HepG2 (cell line): Measurements from ENCODE around the gene ATF6. TPM values are rescaled to one million over a fixed set of nuclear protein-coding genes. Genes with fewer than 3 reads are reported as not detected.

Source experiments
- CCDC6 ChIP-seq: sonication (generic); formaldehyde crosslinking; IDR thresholded peaks from 2 replicates; pipeline ENCODE4 v1.8.1; 2022; ENCODE audit warnings: mild to moderate bottlenecking, missing genetic modification reagents, moderate library complexity
- NRL ChIP-seq: sonication (generic); formaldehyde crosslinking; IDR thresholded peaks from 2 replicates; pipeline ENCODE4 v1.5.0; 2020; ENCODE audit warnings: missing genetic modification reagents, mild to moderate bottlenecking, moderate library complexity, borderline replicate concordance
- SRSF1 ChIP-seq: fragments of 200-400 bp; formaldehyde crosslinking; optimal IDR thresholded peaks from 2 replicates; pipeline ENCODE3; 2017; ENCODE audit warnings: mild to moderate bottlenecking, low read depth, low read length, moderate library complexity
- ZBTB20 ChIP-seq: sonication (generic); formaldehyde crosslinking; IDR thresholded peaks from 2 replicates; pipeline ENCODE4 v1.8.1; 2023; ENCODE audit warnings: missing genetic modification reagents, low read depth, mild to moderate bottlenecking, borderline replicate concordance
- ZBTB3 ChIP-seq: sonication (generic); formaldehyde crosslinking; IDR thresholded peaks from 2 replicates; pipeline ENCODE4 v1.4.0; 2020; ENCODE audit warnings: low read depth, mild to moderate bottlenecking, moderate library complexity, missing genetic modification reagents, borderline replicate concordance
- ZFP1 ChIP-seq: IDR thresholded peaks from 2 replicates; pipeline ENCODE4 v1.6.1; 2016
- ZMYM4 ChIP-seq: sonication (generic); formaldehyde crosslinking; IDR thresholded peaks from 2 replicates; pipeline ENCODE4 v1.8.1; 2023; ENCODE audit warnings: mild to moderate bottlenecking, missing genetic modification reagents
- ZNF253 ChIP-seq: sonication (generic); formaldehyde crosslinking; IDR thresholded peaks from 2 replicates; pipeline ENCODE4 v1.8.0; 2022; ENCODE audit warnings: mild to moderate bottlenecking, missing genetic modification reagents, borderline replicate concordance
- ZNF354B ChIP-seq: sonication (generic); formaldehyde crosslinking; IDR thresholded peaks from 2 replicates; pipeline ENCODE4 v1.8.0; 2022; ENCODE audit warnings: mild to moderate bottlenecking, missing genetic modification reagents
- ZNF382 ChIP-seq: sonication (generic); formaldehyde crosslinking; IDR thresholded peaks from 2 replicates; pipeline ENCODE4 v1.5.0; 2020; ENCODE audit warnings: missing genetic modification reagents, mild to moderate bottlenecking, borderline replicate concordance
- ZNF432 ChIP-seq: sonication (generic); formaldehyde crosslinking; IDR thresholded peaks from 2 replicates; pipeline ENCODE4 v1.5.0; 2020; ENCODE audit warnings: missing genetic modification reagents, mild to moderate bottlenecking, borderline replicate concordance
- ZSCAN30 ChIP-seq: sonication (generic); formaldehyde crosslinking; IDR thresholded peaks from 2 replicates; pipeline ENCODE4 v1.5.0; 2020; ENCODE audit warnings: mild to moderate bottlenecking, missing genetic modification reagents
- polyA plus RNA-seq, 8 experiments: library from polyadenylated mRNA; depleted of rRNA in 3 of 8; stranded (reverse) in 7 of 8; unstranded in 1 of 8; fragments of >200 nt; fragmentation: Illumina TruSeq in 4 of 8; extraction: Trizol in 4 of 8; gene quantifications; 2 replicates each; pipeline versions ENCODE4 v1.2.1 to v1.2.3, GENCODE V29; 2011 to 2016; ENCODE audit warnings: low read depth in 4 of 8, missing spikeins in 1 of 8, mixed read lengths in 1 of 8; ENCODE audit not compliant: insufficient read depth in 1 of 8
- total RNA-seq, 5 experiments: library from RNA; depleted of rRNA; stranded (reverse); fragments of >200 nt; fragmentation: Illumina TruSeq; extraction: Trizol; gene quantifications; 2 replicates each; pipeline ENCODE4 v1.2.3, GENCODE V29; 2016; ENCODE audit warnings: low read depth in 1 of 5
- TF ChIP-seq, protein P1 (sequence below): sonication (generic); formaldehyde crosslinking; IDR thresholded peaks from 2 replicates; pipeline ENCODE4 v1.4.0; 2020; ENCODE audit warnings: mild to moderate bottlenecking, missing genetic modification reagents
- TF ChIP-seq, protein P2 (sequence below): sonication (generic); formaldehyde crosslinking; IDR thresholded peaks from 2 replicates; pipeline ENCODE4 v1.8.0; 2022; ENCODE audit warnings: mild to moderate bottlenecking, missing genetic modification reagents, moderate library complexity
- TF ChIP-seq, protein P3 (sequence below): IDR thresholded peaks from 2 replicates; pipeline ENCODE4 v1.6.1; 2018; ENCODE audit warnings: missing genetic modification reagents, mild to moderate bottlenecking, missing compliant biosample characterization
- TF ChIP-seq, protein P4 (sequence below), 2 experiments: sonication (generic) in 1 of 2; formaldehyde crosslinking in 1 of 2; IDR thresholded peaks; 2 replicates each; pipeline versions ENCODE4 v1.5.1 to v1.6.1; 2011 to 2020; ENCODE audit warnings: borderline replicate concordance in 1 of 2, low read depth in 1 of 2, low read length in 1 of 2, mild to moderate bottlenecking in 1 of 2, missing genetic modification reagents in 1 of 2, moderate library complexity in 1 of 2
- TF ChIP-seq, protein P5 (sequence below): sonication (generic); IDR thresholded peaks from 2 replicates; pipeline ENCODE4 v1.6.1; 2016; ENCODE audit warnings: low read depth, borderline replicate concordance
- TF ChIP-seq, protein P6 (sequence below): IDR thresholded peaks from 2 replicates; pipeline ENCODE4 v1.6.1; 2016; ENCODE audit warnings: control low read depth

Gene ATF6
- total and polyA plus RNA-seq, 2 of the 13 experiments (the other 11 are each of a cell fraction or from before 2014, with no cell fraction given), result 13.2 to 14.5 TPM

DNA sequence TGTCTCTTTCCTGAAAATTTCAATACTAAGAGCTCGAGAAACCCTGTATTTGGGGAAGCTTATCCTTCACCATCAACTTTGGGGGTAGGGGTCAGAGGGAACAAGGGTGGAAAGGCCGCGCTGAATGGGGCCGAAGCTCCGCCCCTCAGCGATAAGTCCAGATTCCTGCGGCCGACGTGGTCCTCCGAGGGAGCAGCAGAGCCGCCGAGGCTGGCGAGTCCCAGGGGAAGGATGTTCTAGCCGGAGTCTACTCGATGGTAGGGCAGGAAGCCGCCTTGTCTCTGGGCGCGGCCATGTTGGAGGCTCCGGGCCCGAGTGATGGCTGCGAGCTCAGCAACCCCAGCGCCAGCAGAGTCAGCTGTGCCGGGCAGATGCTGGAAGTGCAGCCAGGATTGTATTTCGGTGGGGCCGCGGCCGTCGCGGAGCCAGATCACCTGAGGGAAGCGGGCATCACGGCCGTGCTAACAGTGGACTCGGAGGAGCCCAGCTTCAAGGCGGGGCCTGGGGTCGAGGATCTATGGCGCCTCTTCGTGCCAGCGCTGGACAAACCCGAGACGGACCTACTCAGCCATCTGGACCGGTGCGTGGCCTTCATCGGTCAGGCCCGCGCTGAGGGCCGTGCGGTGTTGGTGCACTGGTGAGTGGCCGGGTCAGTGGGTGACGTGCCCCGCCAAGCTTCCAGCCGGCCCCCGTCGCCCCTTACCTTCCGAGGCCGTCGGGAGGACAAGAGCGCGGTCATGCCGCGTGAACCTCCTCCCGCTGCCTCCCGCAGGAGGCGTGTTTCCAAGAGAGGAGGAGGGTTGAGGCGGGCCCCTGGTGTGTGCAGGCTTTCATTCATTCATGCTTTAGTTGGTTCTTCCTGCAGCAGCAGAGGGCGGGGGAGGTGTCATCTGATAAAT, 16.4 kb upstream of the ATF6 start, which contains the start of gene DUSP12 (continued):
- TF ChIP-seq, protein P1, sequence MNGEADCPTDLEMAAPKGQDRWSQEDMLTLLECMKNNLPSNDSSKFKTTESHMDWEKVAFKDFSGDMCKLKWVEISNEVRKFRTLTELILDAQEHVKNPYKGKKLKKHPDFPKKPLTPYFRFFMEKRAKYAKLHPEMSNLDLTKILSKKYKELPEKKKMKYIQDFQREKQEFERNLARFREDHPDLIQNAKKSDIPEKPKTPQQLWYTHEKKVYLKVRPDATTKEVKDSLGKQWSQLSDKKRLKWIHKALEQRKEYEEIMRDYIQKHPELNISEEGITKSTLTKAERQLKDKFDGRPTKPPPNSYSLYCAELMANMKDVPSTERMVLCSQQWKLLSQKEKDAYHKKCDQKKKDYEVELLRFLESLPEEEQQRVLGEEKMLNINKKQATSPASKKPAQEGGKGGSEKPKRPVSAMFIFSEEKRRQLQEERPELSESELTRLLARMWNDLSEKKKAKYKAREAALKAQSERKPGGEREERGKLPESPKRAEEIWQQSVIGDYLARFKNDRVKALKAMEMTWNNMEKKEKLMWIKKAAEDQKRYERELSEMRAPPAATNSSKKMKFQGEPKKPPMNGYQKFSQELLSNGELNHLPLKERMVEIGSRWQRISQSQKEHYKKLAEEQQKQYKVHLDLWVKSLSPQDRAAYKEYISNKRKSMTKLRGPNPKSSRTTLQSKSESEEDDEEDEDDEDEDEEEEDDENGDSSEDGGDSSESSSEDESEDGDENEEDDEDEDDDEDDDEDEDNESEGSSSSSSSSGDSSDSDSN (CRISPR knock-in tag), result peak; percentile 95
- TF ChIP-seq, protein P2, sequence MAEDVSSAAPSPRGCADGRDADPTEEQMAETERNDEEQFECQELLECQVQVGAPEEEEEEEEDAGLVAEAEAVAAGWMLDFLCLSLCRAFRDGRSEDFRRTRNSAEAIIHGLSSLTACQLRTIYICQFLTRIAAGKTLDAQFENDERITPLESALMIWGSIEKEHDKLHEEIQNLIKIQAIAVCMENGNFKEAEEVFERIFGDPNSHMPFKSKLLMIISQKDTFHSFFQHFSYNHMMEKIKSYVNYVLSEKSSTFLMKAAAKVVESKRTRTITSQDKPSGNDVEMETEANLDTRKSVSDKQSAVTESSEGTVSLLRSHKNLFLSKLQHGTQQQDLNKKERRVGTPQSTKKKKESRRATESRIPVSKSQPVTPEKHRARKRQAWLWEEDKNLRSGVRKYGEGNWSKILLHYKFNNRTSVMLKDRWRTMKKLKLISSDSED, result no peak
- TF ChIP-seq ZNF354B (CRISPR knock-in tag) (no peak), ZNF382 (CRISPR knock-in tag) (no peak), ZNF432 (CRISPR knock-in tag) (no peak), ZSCAN30 (CRISPR knock-in tag) (no peak), SRSF1 (peak; percentile 58), ZBTB20 (no peak), ZNF253 (CRISPR knock-in tag) (peak; percentile 94; the same call in 1 of the 2 replicates), CCDC6 (0 out of 2 replicates have a peak, but pooled peaks have one; percentile 32), NRL (CRISPR knock-in tag) (peak; percentile 87), ZBTB3 (CRISPR knock-in tag) (peak; percentile 85; the same call in 1 of the 2 replicates), ZMYM4 (CRISPR knock-in tag) (peak; percentile 88), ZFP1 (CRISPR knock-in tag) (no peak)
- TF ChIP-seq, protein P3, sequence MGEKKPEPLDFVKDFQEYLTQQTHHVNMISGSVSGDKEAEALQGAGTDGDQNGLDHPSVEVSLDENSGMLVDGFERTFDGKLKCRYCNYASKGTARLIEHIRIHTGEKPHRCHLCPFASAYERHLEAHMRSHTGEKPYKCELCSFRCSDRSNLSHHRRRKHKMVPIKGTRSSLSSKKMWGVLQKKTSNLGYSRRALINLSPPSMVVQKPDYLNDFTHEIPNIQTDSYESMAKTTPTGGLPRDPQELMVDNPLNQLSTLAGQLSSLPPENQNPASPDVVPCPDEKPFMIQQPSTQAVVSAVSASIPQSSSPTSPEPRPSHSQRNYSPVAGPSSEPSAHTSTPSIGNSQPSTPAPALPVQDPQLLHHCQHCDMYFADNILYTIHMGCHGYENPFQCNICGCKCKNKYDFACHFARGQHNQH (CRISPR knock-in tag), result peak; percentile 77; the same call in 1 of the 2 replicates
- TF ChIP-seq, protein P4, sequence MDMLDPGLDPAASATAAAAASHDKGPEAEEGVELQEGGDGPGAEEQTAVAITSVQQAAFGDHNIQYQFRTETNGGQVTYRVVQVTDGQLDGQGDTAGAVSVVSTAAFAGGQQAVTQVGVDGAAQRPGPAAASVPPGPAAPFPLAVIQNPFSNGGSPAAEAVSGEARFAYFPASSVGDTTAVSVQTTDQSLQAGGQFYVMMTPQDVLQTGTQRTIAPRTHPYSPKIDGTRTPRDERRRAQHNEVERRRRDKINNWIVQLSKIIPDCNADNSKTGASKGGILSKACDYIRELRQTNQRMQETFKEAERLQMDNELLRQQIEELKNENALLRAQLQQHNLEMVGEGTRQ (IDR thresholded peaks at IDR 0.05; ENCODE audit: low read depth, low read length), result no peak
- TF ChIP-seq, protein P4 (CRISPR knock-in tag; IDR thresholded peaks at IDR 0.05; ENCODE audit: borderline replicate concordance), result no peak
- TF ChIP-seq, protein P5, sequence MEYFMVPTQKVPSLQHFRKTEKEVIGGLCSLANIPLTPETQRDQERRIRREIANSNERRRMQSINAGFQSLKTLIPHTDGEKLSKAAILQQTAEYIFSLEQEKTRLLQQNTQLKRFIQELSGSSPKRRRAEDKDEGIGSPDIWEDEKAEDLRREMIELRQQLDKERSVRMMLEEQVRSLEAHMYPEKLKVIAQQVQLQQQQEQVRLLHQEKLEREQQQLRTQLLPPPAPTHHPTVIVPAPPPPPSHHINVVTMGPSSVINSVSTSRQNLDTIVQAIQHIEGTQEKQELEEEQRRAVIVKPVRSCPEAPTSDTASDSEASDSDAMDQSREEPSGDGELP, result peak; percentile 55; the same call in 1 of the 2 replicates
- TF ChIP-seq, protein P6, sequence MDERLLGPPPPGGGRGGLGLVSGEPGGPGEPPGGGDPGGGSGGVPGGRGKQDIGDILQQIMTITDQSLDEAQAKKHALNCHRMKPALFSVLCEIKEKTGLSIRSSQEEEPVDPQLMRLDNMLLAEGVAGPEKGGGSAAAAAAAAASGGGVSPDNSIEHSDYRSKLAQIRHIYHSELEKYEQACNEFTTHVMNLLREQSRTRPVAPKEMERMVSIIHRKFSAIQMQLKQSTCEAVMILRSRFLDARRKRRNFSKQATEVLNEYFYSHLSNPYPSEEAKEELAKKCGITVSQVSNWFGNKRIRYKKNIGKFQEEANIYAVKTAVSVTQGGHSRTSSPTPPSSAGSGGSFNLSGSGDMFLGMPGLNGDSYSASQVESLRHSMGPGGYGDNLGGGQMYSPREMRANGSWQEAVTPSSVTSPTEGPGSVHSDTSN (CRISPR knock-in tag), result no peak
